Cardiac septum (tissue), 1 donor: ENCODE data around the gene SEC31B. TPM values are rescaled to one million over a fixed set of nuclear protein-coding genes. Genes with fewer than 3 reads are reported as not detected.

ENCODE experiments used
- DNase-seq: peaks from one replicate; pipeline ENCODE4 v3.0.0-alpha.2; 2020; ENCODE audit warnings: low spot score
- intact Hi-C: fragments of 100-400 bp; cut with DNase I; formaldehyde crosslinking; loops from one replicate; pipeline ENCODE4 v1.14.0; 2022
- total RNA-seq: library from RNA; stranded (reverse); fragmentation: NEBNext Ultra II Directional; extraction: Animal tissue kit (Norgen Biotek cat#: 25700); gene quantifications from one replicate; pipeline ENCODE4 v1.2.1, GENCODE V29; 2021
- donor health status: DM: no; HTN: no; CAD: no.

SEC31B gene
- total RNA-seq, 1 donor from 2014 or later = 7.4 TPM

DNA sequence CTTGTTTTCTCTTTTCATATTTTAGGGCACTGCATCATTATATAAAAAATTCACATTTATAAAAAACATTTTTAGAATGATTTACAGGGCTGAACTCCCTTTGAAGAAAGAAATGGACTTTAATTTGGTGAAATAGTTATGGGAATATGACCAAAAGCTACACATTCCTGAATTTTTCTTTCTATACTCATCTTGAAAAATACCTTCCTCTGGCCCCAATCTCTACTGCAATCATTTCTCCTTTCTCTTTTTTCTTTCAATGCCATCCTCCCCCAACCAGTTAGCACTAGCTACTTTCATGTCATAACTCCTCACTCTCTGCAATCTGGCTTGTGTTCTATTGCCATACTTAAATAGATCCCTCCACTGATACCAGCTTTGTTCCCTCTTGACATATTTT is 50.7 kb downstream of the SEC31B start:
- intact Hi-C loops = no loop called here
- no peak for DNase-seq

DNA sequence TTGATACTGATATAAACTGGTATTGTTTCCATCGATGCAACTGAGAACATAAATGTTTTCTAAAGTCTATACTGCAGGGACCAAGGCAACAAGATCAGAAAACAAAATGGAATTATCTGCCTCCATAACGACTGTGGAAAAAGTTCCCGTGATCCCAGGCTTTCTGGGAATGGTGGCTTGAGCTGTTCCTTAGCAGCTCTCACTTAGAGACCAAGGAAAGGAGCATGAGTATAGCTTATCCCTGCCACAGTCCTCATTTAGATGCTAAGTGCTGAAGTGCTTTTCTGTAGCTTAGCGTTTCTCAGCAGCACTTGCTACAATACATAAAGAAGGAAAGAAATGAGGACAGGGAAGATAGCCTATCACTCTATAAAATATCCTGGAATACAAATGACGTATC is 51.3 kb downstream of the SEC31B start:
- intact Hi-C loops = no loop called here

DNA sequence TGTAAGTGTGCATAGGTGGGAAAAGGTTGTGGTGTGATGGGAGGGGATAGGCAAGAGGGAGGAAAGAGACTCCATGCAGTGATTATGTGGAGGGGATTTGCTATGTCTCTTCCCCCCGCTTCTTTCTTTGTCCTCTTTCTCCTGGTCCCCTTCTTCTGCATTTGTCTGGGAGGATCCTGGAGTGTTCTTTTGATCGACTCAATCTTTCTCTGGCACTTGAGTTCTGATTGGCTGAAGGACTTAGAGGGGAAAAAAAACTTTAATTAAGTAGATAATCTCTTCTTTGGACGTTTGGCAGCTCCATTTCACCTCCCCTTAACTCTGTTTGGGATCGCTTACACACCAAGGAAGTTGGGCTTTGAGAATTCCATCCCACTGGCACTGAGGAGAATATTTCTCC is 57.0 kb downstream of the SEC31B start, which contains the start of gene WNT8B:
Gene WNT8B, plus strand, starts transcription at position 301 of the 400 bp plus-strand sequence. CDS start 160 bp downstream, outside the sequence.
- no peak for DNase-seq

More for the DNA sequence above, 51.3 kb downstream of the SEC31B start:
- no peak for DNase-seq

GRCh38 chr10:100448951-100449350 is 70.7 kb downstream of the SEC31B start:
- intact Hi-C loops = no loop called here
- DNase-seq = no peak

More for the DNA sequence above, 57.0 kb downstream of the SEC31B start, which contains the start of gene WNT8B:
- intact Hi-C loops = no loop called here

GRCh38 chr10:100447663-100448062 is 72.0 kb downstream of the SEC31B start:
- no peak for DNase-seq
- intact Hi-C loops = no loop called here

DNA sequence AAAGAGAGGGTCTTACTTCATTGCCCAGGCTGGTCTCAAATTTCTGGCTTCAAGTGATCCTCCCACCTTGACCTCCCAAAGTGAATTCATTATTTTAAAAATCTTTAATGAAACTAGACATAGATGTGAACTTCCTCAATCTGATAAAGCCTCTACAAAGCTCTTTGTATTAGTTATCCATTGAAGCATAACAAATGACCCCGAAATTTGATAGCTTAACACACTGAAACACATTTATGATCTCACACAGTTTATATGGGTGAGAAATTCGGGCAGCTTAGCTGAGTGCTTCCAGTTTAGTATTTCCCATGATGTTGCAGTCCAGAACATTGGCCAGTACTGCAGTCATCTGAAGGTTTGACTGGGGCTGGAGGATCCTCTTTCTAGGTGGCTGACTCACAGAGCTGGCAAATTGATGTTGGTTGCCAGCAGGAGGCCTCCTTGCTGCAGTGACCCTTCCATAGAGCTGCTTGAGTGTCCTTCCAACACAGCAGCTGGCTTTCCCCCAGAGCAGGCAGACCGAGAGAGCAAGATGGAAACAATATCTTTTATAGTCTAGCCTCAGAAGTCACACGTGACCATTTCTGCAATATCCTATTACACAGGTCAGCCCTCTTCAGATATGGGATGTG is 73.4 kb downstream of the SEC31B start:
- intact Hi-C loops = no loop called here
- no peak for DNase-seq

GRCh38 chr10:100442548-100442947 is 77.1 kb downstream of the SEC31B start:
- no peak for DNase-seq
- intact Hi-C loops = no loop called here

- intact Hi-C loops = no loop called here
Measured at GRCh38 chr10:100438674-100439315, 80.9 kb downstream of the SEC31B start.

More at GRCh38 chr10:100438674-100439315, 80.9 kb downstream of the SEC31B start:
- no peak for DNase-seq

Other genes starting within 250 kb of the SEC31B start
- 27.8 TPM for gene BLOC1S2, start 233.2 kb downstream of the SEC31B start, total RNA-seq
- not detected for gene PKD2L1, start 189.6 kb downstream of the SEC31B start, total RNA-seq
- 16.8 TPM for gene SCD, start 172.6 kb downstream of the SEC31B start, total RNA-seq
- gene WNT8B, start 56.9 kb downstream of the SEC31B start, total RNA-seq = not detected
- 351 TPM for gene NDUFB8, start 10.0 kb upstream of the SEC31B start, total RNA-seq
- gene HIF1AN, start 16.1 kb upstream of the SEC31B start, total RNA-seq = 53.7 TPM
- gene PAX2, start 225.7 kb upstream of the SEC31B start, total RNA-seq = not detected